Fibroblast of the aortic adventitia (primary cell): ENCODE data around the gene MGME1. TPM values are rescaled to one million over a fixed set of nuclear protein-coding genes. Genes with fewer than 3 reads are reported as not detected.

Source experiments
- DNase-seq: peaks from one replicate; pipeline ENCODE4 v3.0.0-alpha.2; 2010; ENCODE audit warnings: low read depth
- H3K4me3 ChIP-seq: 2 replicates; pipeline ENCODE4 v1.5.1; 2011; ENCODE audit warnings: low read depth, mild to moderate bottlenecking, control low read depth, low read length, moderate library complexity
- CTCF ChIP-seq: IDR thresholded peaks from 2 replicates; pipeline ENCODE4 v1.5.1; 2011; ENCODE audit warnings: mild to moderate bottlenecking, low read length, control low read depth, inconsistent platforms; ENCODE audit not compliant: insufficient read depth
- small RNA-seq: library from RNA; depleted of rRNA; stranded (forward); fragments of <200 nt; gene quantifications from one replicate; pipeline ENCODE3, GENCODE V24; 2012
- total RNA-seq: library from RNA; depleted of rRNA; stranded (reverse); fragments of >200 nt; gene quantifications from 2 replicates; pipeline ENCODE4 v1.2.3, GENCODE V29; 2012; ENCODE audit warnings: low replicate concordance

Gene MGME1
- total RNA-seq, 1 donor, result 18.6 TPM

- H3K4me3 ChIP-seq, result no peak overlapping the region
- no peak for DNase-seq
- TF ChIP-seq CTCF, result no peak
Measured at GRCh38 chr20:18031888-18032509, 63.2 kb downstream of the MGME1 start.

GRCh38 chr20:18032977-18033892 lies 64.4 kb downstream of the MGME1 start:
- no peak overlapping the region for H3K4me3 ChIP-seq
- no peak for DNase-seq

DNA sequence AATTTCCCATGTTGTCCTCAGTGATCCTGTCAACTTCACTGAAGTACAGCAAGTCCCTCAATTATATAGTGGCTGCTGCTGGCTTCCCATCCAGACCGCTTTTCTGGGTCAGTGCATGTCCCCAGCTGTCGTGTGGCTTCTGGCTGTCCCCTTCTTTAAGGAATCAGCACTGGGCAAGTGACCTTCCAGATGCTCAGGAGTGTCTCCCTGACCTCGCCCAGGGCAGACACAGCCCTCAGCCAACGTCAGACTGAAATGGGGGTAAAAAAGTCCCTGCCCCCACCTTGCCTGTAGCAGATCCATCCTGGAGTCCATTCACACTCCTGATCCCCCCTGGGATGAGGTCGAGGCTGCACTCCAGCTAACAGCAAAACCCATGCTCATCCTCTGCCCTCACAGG lies 65.2 kb downstream of the MGME1 start:
- no peak for DNase-seq
- no peak overlapping the region for H3K4me3 ChIP-seq
- no peak for TF ChIP-seq CTCF

More at GRCh38 chr20:18032977-18033892, 64.4 kb downstream of the MGME1 start:
- peak; percentile 18 for TF ChIP-seq CTCF

DNA sequence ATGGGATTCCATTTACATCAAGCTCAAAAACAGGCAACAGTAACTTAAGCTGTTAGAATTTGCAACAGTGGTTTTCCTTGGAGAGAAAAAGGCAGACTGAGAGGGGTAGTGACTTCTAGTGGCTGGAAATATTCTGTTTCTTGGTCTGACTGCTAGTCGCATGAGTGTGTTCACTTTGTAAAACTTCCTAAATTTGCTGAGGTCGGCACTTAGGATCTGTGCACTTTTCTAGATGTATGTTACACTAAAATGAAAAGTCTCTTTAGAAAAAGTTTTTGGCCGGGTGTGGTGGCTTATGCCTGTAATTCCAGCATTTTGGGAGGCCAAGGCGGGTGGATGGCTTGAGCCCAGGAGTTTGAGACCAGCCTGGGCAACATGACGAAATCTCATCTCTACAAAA lies 70.2 kb downstream of the MGME1 start:
- no peak for TF ChIP-seq CTCF
- no peak for DNase-seq

More for the DNA sequence above, 70.2 kb downstream of the MGME1 start:
- H3K4me3 ChIP-seq, result no peak overlapping the region

Small RNAs within 50 kb of the gene (small RNA-seq; reads per million reads assigned to genes)
- gene SNORD17, result 762 reads per million, percentile 99 among the genes with 10 or more reads in this experiment

Other genes with a start within 250 kb of the MGME1 start
- 99.7 and 147 TPM in 2 replicates for gene SNX5, start 224 bp upstream of the MGME1 start, total RNA-seq
- gene OVOL2, start 88.9 kb downstream of the MGME1 start, total RNA-seq, result not detected in 2 replicates
- gene KAT14, start 168.8 kb downstream of the MGME1 start, total RNA-seq, result 18.2 and 30.7 TPM in 2 replicates
- gene PET117, start 168.8 kb downstream of the MGME1 start, total RNA-seq, result 12.9 and 26.1 TPM in 2 replicates